NT2/D1 (cell line): ENCODE data around the gene UQCR11.

ENCODE experiments used
- SUZ12 ChIP-seq: IDR thresholded peaks from 2 replicates; pipeline ENCODE4 v1.6.1; 2011; ENCODE audit not compliant: insufficient read length, insufficient read depth; ENCODE audit errors: extremely low read depth
- YY1 ChIP-seq: IDR thresholded peaks from 2 replicates; pipeline ENCODE4 v1.6.1; 2011; ENCODE audit not compliant: insufficient read length, insufficient read depth
- ZNF274 ChIP-seq: IDR thresholded peaks from 2 replicates; pipeline ENCODE4 v1.6.1; 2011; ENCODE audit warnings: mild to moderate bottlenecking, low read depth, low read length

GRCh38 chr19:1616396-1616795 lies 11.1 kb upstream of the UQCR11 start:
- TF ChIP-seq ZNF274 (no peak), SUZ12 (no peak), YY1 (no peak)
